GM23338 (cell line): ENCODE results near the gene IQGAP1. TPM values are rescaled to one million over a fixed set of nuclear protein-coding genes. Genes with fewer than 3 reads are reported as not detected.

Experiments
- ATAC-seq: fragments of 200-7000 bp; cut with Tn5 transposase; 3 replicates; pipeline ENCODE4 v1.9.1; 2020
- DNase-seq: peaks from one replicate; pipeline ENCODE4 v3.0.0-alpha.2; 2015; ENCODE audit warnings: low spot score
- H2AFZ ChIP-seq: fragments of 200-600 bp; sonication (generic); 2 replicates; pipeline ENCODE4 v1.8.0; 2016; ENCODE audit warnings: antibody characterized with exemption, mild to moderate bottlenecking, moderate library complexity
- H3F3A ChIP-seq: fragments of 200-600 bp; sonication (generic); replicated peaks from 2 replicates; pipeline ENCODE4 v1.8.0; 2017; ENCODE audit warnings: antibody characterized with exemption, mixed run types, low read depth
- H3K27ac ChIP-seq: fragments of 200-600 bp; sonication (generic); 2 replicates; pipeline ENCODE4 v1.6.1; 2016; ENCODE audit warnings: low read depth
- H3K27me3 ChIP-seq: fragments of 200-600 bp; sonication (generic); 2 replicates; pipeline ENCODE4 v1.8.0; 2016; ENCODE audit warnings: mild to moderate bottlenecking, mixed run types, moderate library complexity; ENCODE audit not compliant: insufficient read depth
- H3K36me3 ChIP-seq: fragments of 200-600 bp; sonication (generic); 2 replicates; pipeline ENCODE4 v1.8.0; 2016; ENCODE audit warnings: mild to moderate bottlenecking; ENCODE audit not compliant: insufficient read depth
- H3K4me1 ChIP-seq: fragments of 200-600 bp; sonication (generic); 2 replicates; pipeline ENCODE4 v1.8.0; 2016; ENCODE audit warnings: mild to moderate bottlenecking, moderate library complexity; ENCODE audit not compliant: insufficient read depth
- H3K4me2 ChIP-seq: fragments of 200-600 bp; sonication (generic); 2 replicates; pipeline ENCODE4 v1.7.1; 2017; ENCODE audit warnings: mixed run types
- H3K4me3 ChIP-seq: fragments of 200-600 bp; sonication (generic); 2 replicates; pipeline ENCODE4 v1.6.1; 2016; ENCODE audit warnings: mixed run types
- H3K79me2 ChIP-seq: fragments of 200-600 bp; sonication (generic); replicated peaks from 2 replicates; pipeline ENCODE4 v1.8.0; 2017; ENCODE audit warnings: mild to moderate bottlenecking; ENCODE audit not compliant: insufficient read depth
- H3K9me2 ChIP-seq: fragments of 200-600 bp; sonication (generic); 2 replicates; pipeline ENCODE4 v1.8.0; 2017; ENCODE audit not compliant: insufficient read depth
- H4K20me1 ChIP-seq: fragments of 200-600 bp; sonication (generic); replicated peaks from 2 replicates; pipeline ENCODE4 v1.8.0; 2017; ENCODE audit warnings: mild to moderate bottlenecking; ENCODE audit not compliant: insufficient read depth
- H3K27ac Mint-ChIP-seq: 2 replicates; pipeline ENCODE4 v1.8.0; 2020; ENCODE audit warnings: inconsistent platforms, mild to moderate bottlenecking, moderate library complexity, mixed read lengths
- H3K27me3 Mint-ChIP-seq: 3 replicates; pipeline ENCODE4 v1.8.0; 2022; ENCODE audit warnings: low read depth, mild to moderate bottlenecking, moderate library complexity, mixed read lengths, inconsistent platforms; ENCODE audit not compliant: insufficient read depth, poor library complexity
- H3K36me3 Mint-ChIP-seq: 3 replicates; pipeline ENCODE4 v1.8.0; 2021; ENCODE audit warnings: low read depth, mild to moderate bottlenecking, inconsistent platforms, moderate library complexity, mixed read lengths
- H3K4me1 Mint-ChIP-seq: 3 replicates; pipeline ENCODE4 v1.8.0; 2020; ENCODE audit warnings: mild to moderate bottlenecking, inconsistent platforms, mixed read lengths
- H3K4me3 Mint-ChIP-seq: 3 replicates; pipeline ENCODE4 v1.8.0; 2021; ENCODE audit warnings: moderate library complexity, mild to moderate bottlenecking, inconsistent platforms, mixed read lengths
- H3K9me3 Mint-ChIP-seq: 3 replicates; pipeline ENCODE4 v1.8.0; 2020; ENCODE audit warnings: moderate library complexity, mild to moderate bottlenecking, inconsistent platforms, mixed read lengths
- CREB1 ChIP-seq: fragments of 250-450 bp; sonication (Bioruptor Pico); IDR thresholded peaks from 2 replicates; pipeline ENCODE4 v1.5.0; 2020; ENCODE audit warnings: low read depth, mild to moderate bottlenecking, moderate library complexity
- CTCF ChIP-seq, 2 experiments: fragments of 200-600 bp in 1 of 2; sonication (generic) in 1 of 2; conservative IDR thresholded peaks; 2 replicates each; pipeline versions ENCODE4 v1.5.1 to v1.6.1; 2016 to 2017; ENCODE audit warnings: antibody characterized with exemption in 2 of 2, low read depth in 2 of 2, mild to moderate bottlenecking in 2 of 2, moderate library complexity in 1 of 2
- ETS1 ChIP-seq: IDR thresholded peaks from 2 replicates; pipeline ENCODE4 v1.6.1; 2016; ENCODE audit warnings: antibody characterized with exemption
- EZH2 ChIP-seq: fragments of 200-600 bp; sonication (generic); IDR thresholded peaks from one replicate; pipeline ENCODE4 v1.8.0; 2017; ENCODE audit warnings: antibody characterized with exemption, mild to moderate bottlenecking, low read depth; ENCODE audit not compliant: unreplicated experiment
- EZH2phosphoT487 ChIP-seq: fragments of 200-600 bp; sonication (generic); IDR thresholded peaks from one replicate; pipeline ENCODE4 v1.8.1; 2018; ENCODE audit warnings: antibody characterized with exemption; ENCODE audit not compliant: unreplicated experiment
- JUNB ChIP-seq: IDR thresholded peaks from one replicate; pipeline ENCODE4 v1.6.1; 2016; ENCODE audit warnings: antibody characterized with exemption; ENCODE audit not compliant: unreplicated experiment
- POLR2AphosphoS5 ChIP-seq: IDR thresholded peaks from 2 replicates; pipeline ENCODE4 v1.6.1; 2016; ENCODE audit warnings: antibody characterized with exemption, low read depth
- STAT1 ChIP-seq: IDR thresholded peaks from one replicate; pipeline ENCODE4 v1.6.1; 2016; ENCODE audit warnings: antibody characterized with exemption; ENCODE audit not compliant: unreplicated experiment
- ZNF331 ChIP-seq: fragments of 250-450 bp; sonication (Bioruptor Pico); IDR thresholded peaks from 2 replicates; pipeline ENCODE4 v1.5.0; 2020; ENCODE audit warnings: low read depth, mild to moderate bottlenecking, moderate library complexity
- polyA plus RNA-seq: library from polyadenylated mRNA; unstranded; fragments of >200 nt; fragmentation: Nextera tagmentation; extraction: Ambion mirVana; gene quantifications from 2 replicates; pipeline ENCODE4 v1.2.1, GENCODE V29; 2016
- total RNA-seq: library from RNA; depleted of rRNA; stranded (reverse); fragments of >200 nt; shearing (Covaris generic); gene quantifications from 2 replicates; pipeline ENCODE4 v1.2.3, GENCODE V29; 2014

IQGAP1 gene
- total and polyA plus RNA-seq, 2 experiments from 2014 or later: 92.7 to 159 TPM

- TF ChIP-seq ETS1: no peak
- TF ChIP-seq POLR2AphosphoS5: no peak
- TF ChIP-seq EZH2phosphoT487: no peak
- TF ChIP-seq CTCF (conservative IDR thresholded peaks at IDR 0.05; ENCODE audit: low read depth in 2 of 2): no peak
Measured at GRCh38 chr15:90362936-90363212, 25.2 kb upstream of the IQGAP1 start (continued).

GRCh38 chr15:90364251-90364650, 23.8 kb upstream of the IQGAP1 start:
- no peak for DNase-seq
- no peak overlapping the region for H3K27ac Mint-ChIP-seq
- no peaks in the 10 kb centered on the region for H3K36me3 ChIP-seq
- no peaks in the 10 kb centered on the region for H4K20me1 ChIP-seq
- H3K27me3 ChIP-seq: no peaks in the 10 kb centered on the region
- peaks cover 6% of the 10 kb centered on the region; the same call in 1 of the 3 replicates for H3K36me3 Mint-ChIP-seq
- H3K4me3 ChIP-seq: no peak overlapping the region
- no peaks in the 10 kb centered on the region for H3K9me2 ChIP-seq
- H3K9me3 Mint-ChIP-seq: no peaks in the 10 kb centered on the region; the same call in 2 of the 3 replicates
- H3K27ac ChIP-seq: no peak overlapping the region
- 0 out of 2 replicates have a peak, but pooled peaks cover 4% of the 10 kb centered on the region for H3F3A ChIP-seq
- no peak overlapping the region for H2AFZ ChIP-seq
- TF ChIP-seq CREB1: no peak
- TF ChIP-seq POLR2AphosphoS5: no peak
- no peak for TF ChIP-seq EZH2phosphoT487
- no peak for TF ChIP-seq STAT1
- no peak for TF ChIP-seq JUNB
- H3K4me3 Mint-ChIP-seq: no peak overlapping the region
- H3K27me3 Mint-ChIP-seq: no peaks in the 10 kb centered on the region
- no peaks in the 10 kb centered on the region for H3K79me2 ChIP-seq
- H3K4me1 Mint-ChIP-seq: peaks cover 13% of the 10 kb centered on the region
- H3K4me2 ChIP-seq: no peak overlapping the region
- ATAC-seq: no peak
- H3K4me1 ChIP-seq: no peaks in the 10 kb centered on the region

GRCh38 chr15:90365414-90366055, 22.5 kb upstream of the IQGAP1 start:
- no peaks in the 10 kb centered on the region for H3K9me2 ChIP-seq
- H3K36me3 ChIP-seq: no peaks in the 10 kb centered on the region
- no peak overlapping the region for H3K27ac ChIP-seq
- TF ChIP-seq EZH2phosphoT487 (no peak), ZNF331 (CRISPR knock-in tag) (no peak), JUNB (no peak), EZH2 (no peak), ETS1 (no peak)
- H3F3A ChIP-seq: 0 out of 2 replicates have a peak, but pooled peaks cover 2% of the 10 kb centered on the region
- no peak overlapping the region for H3K4me3 ChIP-seq
- no peak for DNase-seq
- H3K4me3 Mint-ChIP-seq: no peak overlapping the region
- H2AFZ ChIP-seq: no peak overlapping the region
- ATAC-seq: no peak
- H3K4me1 Mint-ChIP-seq: peaks cover 11% of the 10 kb centered on the region
- no peaks in the 10 kb centered on the region for H3K27me3 ChIP-seq
- no peaks in the 10 kb centered on the region; the same call in 2 of the 3 replicates for H3K9me3 Mint-ChIP-seq
- no peaks in the 10 kb centered on the region for H3K4me1 ChIP-seq
- no peaks in the 10 kb centered on the region for H4K20me1 ChIP-seq
- no peaks in the 10 kb centered on the region for H3K79me2 ChIP-seq
- no peaks in the 10 kb centered on the region; the same call in 2 of the 3 replicates for H3K36me3 Mint-ChIP-seq
- H3K27me3 Mint-ChIP-seq: no peaks in the 10 kb centered on the region
- no peak overlapping the region for H3K4me2 ChIP-seq
- no peak overlapping the region for H3K27ac Mint-ChIP-seq
